Measurements from ENCODE around the gene EIF4EBP2.

DNA sequence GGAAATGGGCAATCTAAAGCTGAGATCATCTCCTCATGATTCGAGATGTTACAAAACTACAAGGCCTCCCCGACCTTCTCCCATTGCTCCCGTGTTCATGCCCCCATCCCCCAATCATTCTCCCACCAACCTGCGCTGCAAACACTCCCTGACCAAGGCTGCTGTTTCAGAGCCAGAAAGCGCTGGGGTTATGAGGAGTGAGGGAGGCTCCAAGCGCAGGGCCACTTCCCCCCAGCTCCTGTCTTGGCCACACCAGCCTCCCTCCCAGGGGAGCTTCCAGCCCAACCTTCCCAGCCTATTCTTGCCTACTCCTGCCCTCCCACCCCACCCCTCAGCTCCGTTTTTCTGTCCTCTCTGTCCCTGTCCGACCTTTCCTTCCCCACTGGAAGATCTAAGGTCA lies 52.2 kb downstream of the EIF4EBP2 start:
- TF ChIP-seq, protein P1, sequence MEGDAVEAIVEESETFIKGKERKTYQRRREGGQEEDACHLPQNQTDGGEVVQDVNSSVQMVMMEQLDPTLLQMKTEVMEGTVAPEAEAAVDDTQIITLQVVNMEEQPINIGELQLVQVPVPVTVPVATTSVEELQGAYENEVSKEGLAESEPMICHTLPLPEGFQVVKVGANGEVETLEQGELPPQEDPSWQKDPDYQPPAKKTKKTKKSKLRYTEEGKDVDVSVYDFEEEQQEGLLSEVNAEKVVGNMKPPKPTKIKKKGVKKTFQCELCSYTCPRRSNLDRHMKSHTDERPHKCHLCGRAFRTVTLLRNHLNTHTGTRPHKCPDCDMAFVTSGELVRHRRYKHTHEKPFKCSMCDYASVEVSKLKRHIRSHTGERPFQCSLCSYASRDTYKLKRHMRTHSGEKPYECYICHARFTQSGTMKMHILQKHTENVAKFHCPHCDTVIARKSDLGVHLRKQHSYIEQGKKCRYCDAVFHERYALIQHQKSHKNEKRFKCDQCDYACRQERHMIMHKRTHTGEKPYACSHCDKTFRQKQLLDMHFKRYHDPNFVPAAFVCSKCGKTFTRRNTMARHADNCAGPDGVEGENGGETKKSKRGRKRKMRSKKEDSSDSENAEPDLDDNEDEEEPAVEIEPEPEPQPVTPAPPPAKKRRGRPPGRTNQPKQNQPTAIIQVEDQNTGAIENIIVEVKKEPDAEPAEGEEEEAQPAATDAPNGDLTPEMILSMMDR (IDR thresholded peaks at IDR 0.05): no peak
- no peak for TF ChIP-seq POLR2A (IDR thresholded peaks at IDR 0.05)

Measured in right lobe of liver (tissue), 4 donors.